Hematopoietic multipotent progenitor cell treated with erythropoietin and hydrocortisone succinate and interleukin-3 and kit ligand, for 8 days (in vitro differentiated cells): ENCODE measurements around the gene ZNF552.

Experiments used
- DNase-seq: peaks from one replicate; pipeline ENCODE4 v3.0.0-alpha.2; 2015

The ZNF552 gene

GRCh38 chr19:57771417-57771816, 43.3 kb downstream of the ZNF552 start:
- no peak for DNase-seq

GRCh38 chr19:57769345-57770131, 45.2 kb downstream of the ZNF552 start, which contains the start of gene ZNF586:
ZNF586 (plus strand) TSS chr19:57769676; CDS start chr19:57769843, 167 bp downstream.
- peak; percentile 96 for DNase-seq

- DNase-seq: no peak
Observed at GRCh38 chr19:57759096-57759495, 55.6 kb downstream of the ZNF552 start.

GRCh38 chr19:57757941-57758340, 56.8 kb downstream of the ZNF552 start:
- DNase-seq: no peak
